C4-2B (cell line): ENCODE results near the gene TAS2R19.

Source experiments
- H3K27ac ChIP-seq: fragments of 450-650 bp; 2 replicates; pipeline ENCODE4 v1.5.1; 2017
- CTCF ChIP-seq: fragments of 450-650 bp; conservative IDR thresholded peaks from 2 replicates; pipeline ENCODE4 v1.5.1; 2017; ENCODE audit warnings: mild to moderate bottlenecking
- ZFX ChIP-seq: fragments of 450-650 bp; IDR thresholded peaks from 2 replicates; pipeline ENCODE4 v1.6.1; 2017

Gene TAS2R19

GRCh38 chr12:10986812-10987211 lies 35.6 kb downstream of the TAS2R19 start, which contains the start of gene TAS2R50:
Gene TAS2R50 (minus strand): TSS chr12:10986912. CDS start chr12:10986860, 52 bp downstream.
- no peak within 1 kb of the TSS for H3K27ac ChIP-seq
- TF ChIP-seq CTCF (no peak), ZFX (no peak)

GRCh38 chr12:10982244-10982643 lies 40.2 kb downstream of the TAS2R19 start:
- TF ChIP-seq CTCF (no peak), ZFX (no peak)

GRCh38 chr12:10974965-10975364 lies 47.5 kb downstream of the TAS2R19 start:
- no peak overlapping the region for H3K27ac ChIP-seq
- TF ChIP-seq ZFX (no peak), CTCF (no peak)

More at GRCh38 chr12:10982244-10982643, 40.2 kb downstream of the TAS2R19 start:
- no peak overlapping the region for H3K27ac ChIP-seq
